ENCODE results near the gene ELAC2. TPM values are rescaled to one million over a fixed set of nuclear protein-coding genes. Genes with fewer than 3 reads are reported as not detected.

Gene ELAC2
- total RNA-seq, 2 experiments from 2014 or later: 51.6 to 53.3 TPM

- ATAC-seq (ENCODE audit: poor library complexity): no peak
- no peaks in the 10 kb centered on the region for H3K4me1 Mint-ChIP-seq (ENCODE audit: low read depth)
- H3K27ac Mint-ChIP-seq: no peak overlapping the region
- no peak for DNase-seq
- H3K27me3 ChIP-seq (ENCODE audit: control insufficient read depth in 1 of 2, insufficient read depth in 2 of 2, low read length in 2 of 2): no peaks in the 10 kb centered on the region
- no peaks in the 10 kb centered on the region for H3K36me3 ChIP-seq (ENCODE audit: insufficient read depth, low read length)
- H3K9me3 ChIP-seq (ENCODE audit: control insufficient read depth in 1 of 2, insufficient read depth in 1 of 2, low read length in 2 of 2): no peaks in the 10 kb centered on the region
- POLR2A ChIA-PET: no interaction called here
- no peak overlapping the region for H3K4me3 Mint-ChIP-seq
- CTCF ChIA-PET: no interaction called here
- no peak for TF ChIP-seq CTCF (IDR thresholded peaks at IDR 0.05)
- intact Hi-C loops (cut with DNase I, micrococcal nuclease): no loop called here
- peaks cover 7% of the 10 kb centered on the region for H3K27me3 Mint-ChIP-seq
- H3K36me3 Mint-ChIP-seq (ENCODE audit: low read depth): no peaks in the 10 kb centered on the region
- no peaks in the 10 kb centered on the region for H3K9me3 Mint-ChIP-seq
- H3K27ac ChIP-seq (ENCODE audit: low read depth in 1 of 2, low read length in 2 of 2): no peak overlapping the region
- no peak overlapping the region for H3K4me3 ChIP-seq (ENCODE audit: low read length)
- no peaks in the 10 kb centered on the region for H3K4me1 ChIP-seq (ENCODE audit: insufficient read depth, low read length)
These were observed 53.0 kb downstream of the ELAC2 start for GRCh38 chr17:12964840-12965239.

- intact Hi-C loops (cut with DNase I, micrococcal nuclease): no loop called here
- no peak overlapping the region for H3K4me3 Mint-ChIP-seq
- H3K36me3 Mint-ChIP-seq (ENCODE audit: low read depth): no peaks in the 10 kb centered on the region
- Histone ChIP-seq H3K4me1 (ENCODE audit: insufficient read depth, low read length) (no peaks in the 10 kb centered on the region), H3K9me3 (ENCODE audit: control insufficient read depth in 1 of 2, insufficient read depth in 1 of 2, low read length in 2 of 2) (no peaks in the 10 kb centered on the region), H3K36me3 (ENCODE audit: insufficient read depth, low read length) (no peaks in the 10 kb centered on the region), H3K27me3 (ENCODE audit: control insufficient read depth in 1 of 2, insufficient read depth in 2 of 2, low read length in 2 of 2) (no peaks in the 10 kb centered on the region), H3K4me3 (ENCODE audit: low read length) (no peak overlapping the region), H3K27ac (ENCODE audit: low read depth in 1 of 2, low read length in 2 of 2) (no peak overlapping the region)
- ChIA-PET CTCF (no interaction called here), POLR2A (no interaction called here)
- DNase-seq (no peak), ATAC-seq (ENCODE audit: poor library complexity) (no peak)
- H3K27me3 Mint-ChIP-seq: peaks cover 7% of the 10 kb centered on the region
- no peak for TF ChIP-seq CTCF (IDR thresholded peaks at IDR 0.05)
- H3K27ac Mint-ChIP-seq: no peak overlapping the region
- H3K4me1 Mint-ChIP-seq (ENCODE audit: low read depth): no peaks in the 10 kb centered on the region
- H3K9me3 Mint-ChIP-seq: no peaks in the 10 kb centered on the region
These were observed 53.7 kb downstream of the ELAC2 start for GRCh38 chr17:12964162-12964561.

GRCh38 chr17:12963505-12963904, 54.3 kb downstream of the ELAC2 start:
- peaks cover 7% of the 10 kb centered on the region for H3K27me3 Mint-ChIP-seq
- no peaks in the 10 kb centered on the region for H3K4me1 ChIP-seq (ENCODE audit: insufficient read depth, low read length)
- ChIA-PET POLR2A (no interaction called here), CTCF (no interaction called here)
- no peak for TF ChIP-seq CTCF (IDR thresholded peaks at IDR 0.05)
- no peak overlapping the region for H3K27ac ChIP-seq (ENCODE audit: low read depth in 1 of 2, low read length in 2 of 2)
- H3K36me3 Mint-ChIP-seq (ENCODE audit: low read depth): no peaks in the 10 kb centered on the region
- no peak overlapping the region for H3K27ac Mint-ChIP-seq
- no peak for DNase-seq
- intact Hi-C loops (cut with DNase I, micrococcal nuclease): no loop called here
- no peaks in the 10 kb centered on the region for H3K36me3 ChIP-seq (ENCODE audit: insufficient read depth, low read length)
- no peak overlapping the region for H3K4me3 Mint-ChIP-seq
- H3K9me3 Mint-ChIP-seq: no peaks in the 10 kb centered on the region
- no peak overlapping the region for H3K4me3 ChIP-seq (ENCODE audit: low read length)
- peaks cover 0 to 4% of the 10 kb centered on the region in 2 experiments for H3K9me3 ChIP-seq (ENCODE audit: control insufficient read depth in 1 of 2, insufficient read depth in 1 of 2, low read length in 2 of 2)
- ATAC-seq (ENCODE audit: poor library complexity): no peak
- no peaks in the 10 kb centered on the region for H3K4me1 Mint-ChIP-seq (ENCODE audit: low read depth)
- no peaks in the 10 kb centered on the region for H3K27me3 ChIP-seq (ENCODE audit: control insufficient read depth in 1 of 2, insufficient read depth in 2 of 2, low read length in 2 of 2)
